Placental pericyte (primary cell): ENCODE results near the gene NACAD. TPM values are rescaled to one million over a fixed set of nuclear protein-coding genes. Genes with fewer than 3 reads are reported as not detected.

Experiments
- small RNA-seq: library from RNA; depleted of rRNA; stranded (forward); fragments of <200 nt; gene quantifications from one replicate; pipeline ENCODE3, GENCODE V24; 2012; ENCODE audit warnings: low replicate concordance
- total RNA-seq: library from RNA; depleted of rRNA; stranded (reverse); fragments of >200 nt; gene quantifications from 2 replicates; pipeline ENCODE4 v1.2.3, GENCODE V29; 2012

NACAD gene
- total RNA-seq, result 0.88 and 1.3 TPM in 2 replicates

GRCh38 chr7:45088821-45089340 lies at the start of gene NACAD:
Gene NACAD (minus strand): TSS chr7:45088969. CDS start chr7:45088894, 75 bp downstream.

GRCh38 chr7:45111298-45112223 lies 22.8 kb upstream of the NACAD start, which contains the start of gene TBRG4:
Gene TBRG4 (minus strand): TSS chr7:45111697. CDS start chr7:45109237, 2,460 bp downstream.

Small RNA genes lying within 50 kb of the gene (small RNA-seq; reads per million reads assigned to genes)
- gene SNORA5A (99.6 reads per million, percentile 98 among the genes with 10 or more reads in this experiment), gene SNORA5B (not detected), gene SNORA5C (25.0 reads per million, percentile 97 among the genes with 10 or more reads in this experiment)

Other genes starting within 250 kb of the NACAD start
- 66.5 and 148 TPM in 2 replicates for gene H2AZ2, start 240.9 kb downstream of the NACAD start, total RNA-seq
- gene PURB, start 203.4 kb downstream of the NACAD start, total RNA-seq, result 16.6 and 29.3 TPM in 2 replicates
- 0.14 and 0.22 TPM in 2 replicates for gene MYO1G, start 110.0 kb downstream of the NACAD start, total RNA-seq
- 39.2 and 86.3 TPM in 2 replicates for gene CCM2, start 88.8 kb downstream of the NACAD start, total RNA-seq
- gene TBRG4, start 22.7 kb upstream of the NACAD start, total RNA-seq, result 51.2 and 118 TPM in 2 replicates
- not detected in 2 replicates for gene RAMP3, start 68.8 kb upstream of the NACAD start, total RNA-seq